ENCODE measurements around the gene GJD2. TPM values are rescaled to one million over a fixed set of nuclear protein-coding genes. Genes with fewer than 3 reads are reported as not detected.

GJD2 gene
- not detected in 2 replicates for total RNA-seq

DNA sequence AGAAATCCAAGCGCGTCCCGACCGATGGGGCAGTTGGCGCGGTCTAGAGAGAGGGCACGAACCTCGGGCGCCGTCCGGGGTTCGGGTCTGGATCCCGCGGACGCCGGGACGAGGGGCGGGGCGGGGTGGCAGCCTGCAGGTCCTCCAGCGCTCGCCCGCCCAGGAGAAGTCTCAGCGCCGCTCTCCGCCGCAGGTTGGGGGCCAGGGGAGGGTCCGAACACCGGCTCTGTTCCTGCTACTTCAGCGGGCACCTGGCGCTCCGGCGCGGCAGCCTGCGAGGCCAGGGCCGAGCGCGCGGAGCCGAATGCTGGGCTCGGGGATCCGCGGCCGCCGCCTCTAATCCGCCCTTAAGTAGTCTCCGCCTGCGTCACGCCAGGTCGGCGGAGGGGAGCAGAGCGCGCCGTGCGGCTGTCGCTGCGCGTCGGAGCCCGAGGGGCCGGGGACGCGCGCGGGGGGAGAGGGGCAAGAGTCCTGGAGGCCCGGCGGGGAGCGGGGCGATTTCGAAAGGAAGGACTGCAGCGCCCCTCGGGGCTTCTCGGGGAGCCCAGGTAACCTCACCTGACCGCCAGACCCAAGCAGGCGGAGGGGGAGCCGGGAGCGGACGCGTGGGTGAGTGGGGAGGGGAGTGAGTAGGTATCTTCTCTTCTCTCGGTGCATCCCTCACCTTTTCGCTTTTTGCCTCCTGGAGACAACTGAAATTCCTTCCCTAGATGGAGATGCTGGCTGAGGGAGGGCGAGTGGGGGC lies at the start of gene GJD2:
Gene GJD2 (minus strand): TSS at position 325 of the 745 bp plus-strand sequence. CDS start 510 bp downstream, outside the sequence.

DNA sequence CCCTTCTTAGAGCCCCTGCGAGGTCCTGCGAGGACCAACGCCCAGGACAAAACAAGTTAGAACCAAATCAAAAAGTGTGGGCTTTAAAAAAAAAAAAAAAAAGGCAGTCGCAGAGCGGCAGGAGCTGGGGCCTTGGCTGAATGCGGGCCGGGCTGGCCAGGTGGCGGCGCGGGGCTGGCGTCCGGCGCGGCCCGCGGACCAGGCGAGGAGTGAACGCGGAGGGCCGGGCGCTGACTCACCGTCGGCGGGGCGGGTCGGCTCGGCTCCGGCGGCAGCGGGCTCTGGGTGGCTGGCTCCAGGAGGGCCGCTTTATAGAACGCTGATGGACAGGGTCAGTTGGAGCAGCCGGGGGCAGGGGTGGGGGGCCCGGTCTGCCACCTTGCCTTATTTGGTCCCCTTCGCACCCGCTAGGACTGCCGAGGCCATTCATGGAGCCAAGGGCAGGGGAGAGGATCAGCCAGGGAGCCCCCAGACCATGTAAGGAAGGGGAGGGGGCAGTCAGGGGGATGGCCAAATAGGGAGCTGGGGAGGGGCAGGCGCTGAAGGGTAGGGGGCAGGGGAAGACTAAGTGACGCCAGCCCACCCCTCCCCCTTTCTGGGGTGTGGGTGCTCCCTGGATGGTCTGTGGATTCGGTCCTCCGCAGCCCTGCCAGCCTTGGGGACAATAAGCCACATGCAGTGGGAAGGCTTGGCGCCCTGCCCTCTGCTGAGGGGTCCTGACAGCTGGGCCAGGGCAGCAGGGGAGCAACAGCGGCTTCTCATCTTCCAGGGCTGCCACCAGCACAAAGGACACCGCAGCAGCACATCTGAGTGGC lies 40.7 kb upstream of the GJD2 start, which contains the start of gene ACTC1:
Gene ACTC1 (minus strand): TSS at position 283 of the 815 bp plus-strand sequence. CDS start 741 bp downstream, outside the sequence.

Other genes starting within 250 kb of the GJD2 start
- gene GOLGA8B, start 171.3 kb downstream of the GJD2 start, total RNA-seq: 41.8 and 44.4 TPM in 2 replicates
- 0.78 and 1.2 TPM in 2 replicates for gene ACTC1, start 40.6 kb upstream of the GJD2 start, total RNA-seq
- gene AQR, start 214.7 kb upstream of the GJD2 start, total RNA-seq: 34.8 and 35.0 TPM in 2 replicates
- gene ZNF770, start 233.3 kb upstream of the GJD2 start, total RNA-seq: 45.5 and 47.7 TPM in 2 replicates